Endodermal cell (in vitro differentiated cells): ENCODE results near the gene NT5C. TPM values are rescaled to one million over a fixed set of nuclear protein-coding genes. Genes with fewer than 3 reads are reported as not detected.

Experiments used
- DNase-seq: peaks from one replicate; pipeline ENCODE4 v3.0.0-alpha.2; 2017
- H3K27ac ChIP-seq: 2 replicates; pipeline ENCODE4 v1.5.1; 2013; ENCODE audit warnings: mild to moderate bottlenecking, low read depth, low read length, moderate library complexity
- H3K27me3 ChIP-seq: 2 replicates; pipeline ENCODE4 v1.6.1; 2013; ENCODE audit warnings: mild to moderate bottlenecking, low read length, moderate library complexity; ENCODE audit not compliant: insufficient read depth, control insufficient read depth, poor library complexity, severe bottlenecking
- H3K36me3 ChIP-seq: 2 replicates; pipeline ENCODE4 v1.7.0; 2013; ENCODE audit warnings: mild to moderate bottlenecking, low read length, moderate library complexity; ENCODE audit not compliant: control insufficient read depth, insufficient read depth
- H3K4me1 ChIP-seq: one replicate; pipeline ENCODE4 v1.7.0; 2013; ENCODE audit warnings: low read length; ENCODE audit not compliant: control insufficient read depth, insufficient read depth
- H3K4me3 ChIP-seq: 2 replicates; pipeline ENCODE4 v1.5.1; 2013; ENCODE audit warnings: mild to moderate bottlenecking, low read length, moderate library complexity
- H3K9ac ChIP-seq: 2 replicates; pipeline ENCODE4 v1.6.1; 2013; ENCODE audit warnings: mild to moderate bottlenecking, low read length, moderate library complexity; ENCODE audit not compliant: poor library complexity, severe bottlenecking; ENCODE audit errors: extremely low read depth
- H3K9me3 ChIP-seq: 2 replicates; pipeline ENCODE4 v1.6.1; 2013; ENCODE audit warnings: mild to moderate bottlenecking, low read length, moderate library complexity; ENCODE audit not compliant: control insufficient read depth
- H3K27ac Mint-ChIP-seq: 2 replicates; pipeline ENCODE4 v1.8.0; 2020; ENCODE audit warnings: mixed read lengths
- H3K27me3 Mint-ChIP-seq: 2 replicates; pipeline ENCODE4 v1.8.0; 2021; ENCODE audit warnings: mild to moderate bottlenecking, mixed read lengths; ENCODE audit not compliant: insufficient read depth
- H3K36me3 Mint-ChIP-seq: 2 replicates; pipeline ENCODE4 v1.8.0; 2020; ENCODE audit warnings: low read depth, mixed read lengths
- H3K4me1 Mint-ChIP-seq: 2 replicates; pipeline ENCODE4 v1.8.0; 2020; ENCODE audit warnings: mixed read lengths
- H3K4me3 Mint-ChIP-seq: 2 replicates; pipeline ENCODE4 v1.8.0; 2020; ENCODE audit warnings: mild to moderate bottlenecking, moderate library complexity, mixed read lengths
- H3K9me3 Mint-ChIP-seq: 2 replicates; pipeline ENCODE4 v1.8.0; 2020; ENCODE audit warnings: mild to moderate bottlenecking, mixed read lengths
- WGBS, 2 experiments: methylation state at CpG; one replicate each; pipeline versions ENCODE4 v1.1.5 to v1.1.7; 2013; ENCODE audit warnings: missing lambda C conversion rate in 2 of 2, mixed read lengths in 1 of 2; ENCODE audit not compliant: insufficient coverage in 1 of 2, insufficient read length in 1 of 2; 5-methylcytosine and 5-hydroxymethylcytosine counted together
- total RNA-seq, 2 donors: library from RNA; stranded (reverse); fragmentation: NEBNext Ultra II Directional in 1 of 2; extraction: Animal tissue kit (Norgen Biotek cat#: 25700) in 1 of 2; gene quantifications; 2 replicates in 1 of 2; 3 replicates in 1 of 2; pipeline ENCODE4 v1.2.1, GENCODE V29; 2021
- TF ChIP-seq, protein P1 (sequence below): fragments of 200-600 bp; sonication (generic); conservative IDR thresholded peaks from 2 replicates; pipeline ENCODE4 v1.5.0; 2021; ENCODE audit warnings: antibody characterized with exemption, mild to moderate bottlenecking

NT5C gene
- total RNA-seq, 2 donors from 2014 or later: 69.1 to 80.3 TPM

DNA sequence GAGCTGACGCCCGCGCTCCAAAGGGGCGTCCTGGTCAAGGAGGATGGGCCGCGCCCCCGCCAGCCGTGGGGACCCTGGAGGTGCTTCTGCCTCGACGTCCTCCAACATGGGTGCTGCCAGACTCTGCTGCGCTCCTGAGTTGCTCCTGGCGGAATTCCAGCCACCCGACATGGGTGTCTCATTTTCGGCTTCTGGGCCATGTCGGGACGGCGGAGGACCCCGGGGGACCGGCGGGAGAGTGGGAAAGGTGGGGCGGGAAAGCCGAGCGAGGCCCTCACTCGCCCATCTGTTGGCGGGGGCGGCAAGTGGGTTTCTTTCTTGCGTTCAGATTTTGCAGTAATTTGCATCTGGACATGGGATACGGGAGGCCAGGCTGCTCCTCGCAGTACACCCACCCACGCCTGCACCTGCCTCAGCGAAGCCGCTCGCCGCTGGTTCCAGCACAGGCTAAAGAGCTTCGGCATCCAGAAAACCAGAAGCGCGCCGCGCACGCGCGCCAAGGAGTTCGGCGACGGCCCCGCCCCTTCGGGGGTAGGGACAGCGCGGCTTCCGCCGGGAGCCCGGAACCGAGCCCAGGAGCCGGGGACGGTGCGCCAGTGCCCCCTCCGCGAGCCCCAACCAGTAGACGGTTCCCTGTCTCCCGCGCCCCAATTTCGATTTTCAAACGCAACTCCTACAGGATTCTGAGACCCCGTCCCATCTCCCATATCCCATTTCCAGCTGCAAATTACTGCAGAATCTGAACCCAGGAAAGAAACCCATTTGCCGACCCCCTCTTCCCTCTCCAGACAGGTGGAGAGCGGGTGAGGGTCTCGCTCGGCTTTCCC, 21.9 kb downstream of the NT5C start, which contains the start of gene ARMC7:
TSS of gene ARMC7 (plus strand) at position 563 of the 827 bp plus-strand sequence. CDS start 320 bp downstream, outside the sequence.
- H3K4me3 Mint-ChIP-seq: peak within 1 kb of the TSS; percentile 82
- H3K4me1 ChIP-seq: peaks cover 19% of the 10 kb centered on the region
- H3K27ac Mint-ChIP-seq: peak within 1 kb of the TSS; percentile 94
- TF ChIP-seq, protein P1, sequence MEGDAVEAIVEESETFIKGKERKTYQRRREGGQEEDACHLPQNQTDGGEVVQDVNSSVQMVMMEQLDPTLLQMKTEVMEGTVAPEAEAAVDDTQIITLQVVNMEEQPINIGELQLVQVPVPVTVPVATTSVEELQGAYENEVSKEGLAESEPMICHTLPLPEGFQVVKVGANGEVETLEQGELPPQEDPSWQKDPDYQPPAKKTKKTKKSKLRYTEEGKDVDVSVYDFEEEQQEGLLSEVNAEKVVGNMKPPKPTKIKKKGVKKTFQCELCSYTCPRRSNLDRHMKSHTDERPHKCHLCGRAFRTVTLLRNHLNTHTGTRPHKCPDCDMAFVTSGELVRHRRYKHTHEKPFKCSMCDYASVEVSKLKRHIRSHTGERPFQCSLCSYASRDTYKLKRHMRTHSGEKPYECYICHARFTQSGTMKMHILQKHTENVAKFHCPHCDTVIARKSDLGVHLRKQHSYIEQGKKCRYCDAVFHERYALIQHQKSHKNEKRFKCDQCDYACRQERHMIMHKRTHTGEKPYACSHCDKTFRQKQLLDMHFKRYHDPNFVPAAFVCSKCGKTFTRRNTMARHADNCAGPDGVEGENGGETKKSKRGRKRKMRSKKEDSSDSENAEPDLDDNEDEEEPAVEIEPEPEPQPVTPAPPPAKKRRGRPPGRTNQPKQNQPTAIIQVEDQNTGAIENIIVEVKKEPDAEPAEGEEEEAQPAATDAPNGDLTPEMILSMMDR: no peak
- peak within 1 kb of the TSS; percentile 70 for H3K9ac ChIP-seq
- H3K27me3 Mint-ChIP-seq: no peaks in the 10 kb centered on the region
- no peaks in the 10 kb centered on the region for H3K27me3 ChIP-seq
- peaks cover 36% of the 10 kb centered on the region for H3K36me3 Mint-ChIP-seq
- H3K4me3 ChIP-seq: peak within 1 kb of the TSS; percentile 91
- H3K27ac ChIP-seq: no peak within 1 kb of the TSS
- 2 to 3% methylated on average over 30 to 68 of the region's 68 CpGs for whole genome bisulfite sequencing, 2 experiments
- peaks cover 32% of the 10 kb centered on the region for H3K4me1 Mint-ChIP-seq
- DNase-seq: peak; percentile 99
- no peaks in the 10 kb centered on the region for H3K9me3 Mint-ChIP-seq
- H3K9me3 ChIP-seq: no peaks in the 10 kb centered on the region
- peaks cover 15% of the 10 kb centered on the region for H3K36me3 ChIP-seq

DNA sequence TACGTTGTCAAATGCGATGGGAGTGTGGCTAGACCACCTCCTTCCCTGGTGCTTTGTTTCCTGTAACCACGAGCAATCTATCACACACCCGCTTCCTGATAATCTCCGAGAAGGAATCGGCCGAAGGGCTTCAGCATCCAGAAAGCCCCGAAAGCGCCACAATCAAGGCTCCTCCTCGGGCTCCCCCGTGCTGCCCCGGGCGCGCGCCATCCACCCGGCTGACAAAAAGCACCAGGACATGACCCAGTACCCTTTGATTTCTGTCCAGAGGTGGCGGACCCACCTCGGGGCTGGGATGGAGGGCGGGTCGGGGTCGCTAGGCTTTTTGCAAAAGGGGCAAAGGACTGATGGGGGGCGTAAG, 22.5 kb downstream of the NT5C start:
- TF ChIP-seq, protein P1: no peak
- no peaks in the 10 kb centered on the region for H3K27me3 ChIP-seq
- no peak overlapping the region for H3K27ac ChIP-seq
- no peaks in the 10 kb centered on the region for H3K27me3 Mint-ChIP-seq
- H3K27ac Mint-ChIP-seq: peak overlapping the region; percentile 63
- H3K36me3 Mint-ChIP-seq: peaks cover 31% of the 10 kb centered on the region
- peaks cover 19% of the 10 kb centered on the region for H3K4me1 ChIP-seq
- peak overlapping the region; percentile 91 for H3K4me3 ChIP-seq
- H3K9me3 ChIP-seq: no peaks in the 10 kb centered on the region
- H3K9me3 Mint-ChIP-seq: no peaks in the 10 kb centered on the region
- peak; percentile 85 for DNase-seq
- 20 to 29% methylated on average over 1 to 22 of the region's 22 CpGs for WGBS, 2 experiments
- H3K9ac ChIP-seq: peak overlapping the region; percentile 39
- peak overlapping the region; percentile 82 for H3K4me3 Mint-ChIP-seq
- H3K36me3 ChIP-seq: peaks cover 10% of the 10 kb centered on the region
- H3K4me1 Mint-ChIP-seq: peaks cover 26% of the 10 kb centered on the region

DNA sequence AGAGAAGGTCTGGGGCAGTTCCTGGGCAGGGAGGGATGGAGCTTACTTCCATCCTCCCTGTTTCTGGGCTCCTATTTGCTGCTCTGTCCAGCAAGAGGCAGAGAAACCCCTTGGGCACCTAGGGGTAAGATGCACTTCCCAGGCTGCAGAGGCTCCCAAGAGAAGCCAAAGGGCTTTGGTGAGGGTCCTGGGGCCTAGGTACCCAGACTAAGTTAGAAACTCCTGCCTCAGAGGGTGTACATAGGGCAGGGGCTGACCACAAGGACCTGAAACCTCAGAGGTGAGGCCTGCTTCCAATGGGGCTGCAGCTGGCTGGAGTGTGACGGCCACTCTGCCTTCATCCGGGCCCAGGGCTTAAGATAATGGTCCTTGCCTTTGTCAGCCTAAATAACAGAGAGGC, 23.3 kb downstream of the NT5C start:
- Histone ChIP-seq H3K27me3 (no peaks in the 10 kb centered on the region), H3K9ac (no peak overlapping the region), H3K9me3 (no peaks in the 10 kb centered on the region), H3K4me3 (no peak overlapping the region), H3K27ac (no peak overlapping the region), H3K4me1 (peaks cover 19% of the 10 kb centered on the region), H3K36me3 (peaks cover 10% of the 10 kb centered on the region)
- WGBS, 2 experiments: 92% methylated on average over 2 of the region's 2 CpGs; no CpG with 5 or more reads in 1 of the 2 experiments
- Mint-ChIP-seq H3K36me3 (peaks cover 37% of the 10 kb centered on the region), H3K27ac (no peak overlapping the region), H3K4me1 (peaks cover 29% of the 10 kb centered on the region), H3K27me3 (no peaks in the 10 kb centered on the region), H3K4me3 (peak overlapping the region; percentile 82), H3K9me3 (no peaks in the 10 kb centered on the region)
- DNase-seq: peak; percentile 62
- TF ChIP-seq, protein P1: no peak
